ENCODE data around the gene TTC38.

The TTC38 gene

DNA sequence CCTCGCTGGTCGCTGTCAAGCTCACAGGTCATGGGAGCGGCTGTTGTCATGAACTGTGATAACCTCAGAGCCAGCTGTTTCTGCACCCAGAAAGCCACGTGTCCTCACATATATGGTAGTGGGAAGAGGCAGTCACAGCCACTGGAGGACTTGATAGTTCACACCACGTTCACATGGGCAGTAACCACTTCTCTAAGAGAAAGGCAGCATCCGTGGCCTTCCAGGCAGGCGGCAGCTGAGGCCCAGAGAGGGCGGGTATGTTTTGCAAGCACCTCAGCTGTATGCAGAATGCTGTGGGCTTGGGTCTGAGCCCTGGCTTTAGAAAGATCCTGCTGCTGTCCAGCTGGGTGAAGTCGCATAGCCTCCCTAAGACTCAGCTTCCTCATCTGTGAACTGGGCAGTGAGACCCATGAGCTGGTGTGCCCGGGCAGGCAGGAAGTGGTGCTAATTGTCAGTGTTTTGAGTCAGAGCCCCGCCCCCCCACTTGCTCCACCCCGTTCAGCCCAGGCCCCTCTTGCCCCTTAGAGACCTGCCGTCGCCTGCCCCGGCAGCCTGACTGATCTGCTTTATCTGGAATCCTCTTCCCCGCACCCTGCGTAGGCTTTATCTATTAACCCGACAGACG, 13.3 kb downstream of the TTC38 start:
- H3K27me3 ChIP-seq (ENCODE audit: control insufficient read depth, insufficient read depth, low read length) = no peaks in the 10 kb centered on the region
- H3K27ac ChIP-seq (ENCODE audit: low read length) = no peak overlapping the region
- peaks cover 29% of the 10 kb centered on the region for H3K36me3 ChIP-seq (ENCODE audit: control insufficient read depth, low read depth, low read length)
- no peak overlapping the region for H3K9ac ChIP-seq (ENCODE audit: low read length)
- no peaks in the 10 kb centered on the region for H3K9me3 ChIP-seq (ENCODE audit: control insufficient read depth, low read depth, low read length)
- no peaks in the 10 kb centered on the region for H3K4me1 ChIP-seq (ENCODE audit: control insufficient read depth, low read depth, low read length)
- H3K4me3 ChIP-seq (ENCODE audit: low read length) = no peak overlapping the region

DNA sequence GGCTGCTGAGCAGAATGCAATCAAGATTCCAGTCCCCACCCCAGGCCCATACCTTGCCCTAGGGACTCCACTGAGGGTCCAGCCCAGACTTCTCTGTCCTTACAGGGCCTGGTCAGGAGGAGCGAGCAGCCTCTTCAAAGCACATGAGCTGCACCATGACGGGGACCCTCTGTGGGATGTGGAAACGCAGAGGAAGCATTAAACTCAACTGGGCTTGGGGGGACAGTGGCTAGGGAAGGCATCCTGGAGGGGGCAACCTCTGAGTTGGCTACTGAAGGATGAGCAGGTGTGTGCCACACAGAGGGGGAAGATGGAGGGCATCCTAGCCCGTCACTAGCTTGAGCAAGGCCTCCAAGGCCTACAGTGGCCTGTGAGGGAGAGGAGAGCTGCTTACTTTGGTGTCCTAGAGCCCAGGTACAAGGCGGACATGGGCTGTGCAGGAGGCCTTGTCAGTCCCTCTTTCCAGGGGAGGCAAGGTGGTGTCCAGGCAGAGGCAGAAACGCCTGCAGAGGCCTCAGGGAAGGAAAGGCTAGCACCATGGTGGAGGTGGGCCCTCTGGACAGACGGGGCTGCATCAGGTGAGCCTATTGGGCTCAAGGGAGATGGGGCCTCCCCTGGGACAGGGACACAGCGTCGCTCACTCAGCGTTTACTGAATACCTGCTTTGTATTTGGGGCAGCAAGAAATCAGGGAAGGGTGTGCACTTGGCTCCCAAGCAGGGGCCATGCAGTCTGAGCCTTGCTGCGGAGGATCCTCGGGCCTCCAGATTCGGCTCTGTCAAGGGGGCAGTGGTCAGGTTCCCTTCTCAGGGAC, 14.3 kb downstream of the TTC38 start:
- Histone ChIP-seq H3K27me3 (ENCODE audit: control insufficient read depth, insufficient read depth, low read length) (no peaks in the 10 kb centered on the region), H3K27ac (ENCODE audit: low read length) (no peak overlapping the region), H3K4me1 (ENCODE audit: control insufficient read depth, low read depth, low read length) (no peaks in the 10 kb centered on the region), H3K9ac (ENCODE audit: low read length) (no peak overlapping the region), H3K4me3 (ENCODE audit: low read length) (no peak overlapping the region), H3K9me3 (ENCODE audit: control insufficient read depth, low read depth, low read length) (no peaks in the 10 kb centered on the region), H3K36me3 (ENCODE audit: control insufficient read depth, low read depth, low read length) (peaks cover 32% of the 10 kb centered on the region)

DNA sequence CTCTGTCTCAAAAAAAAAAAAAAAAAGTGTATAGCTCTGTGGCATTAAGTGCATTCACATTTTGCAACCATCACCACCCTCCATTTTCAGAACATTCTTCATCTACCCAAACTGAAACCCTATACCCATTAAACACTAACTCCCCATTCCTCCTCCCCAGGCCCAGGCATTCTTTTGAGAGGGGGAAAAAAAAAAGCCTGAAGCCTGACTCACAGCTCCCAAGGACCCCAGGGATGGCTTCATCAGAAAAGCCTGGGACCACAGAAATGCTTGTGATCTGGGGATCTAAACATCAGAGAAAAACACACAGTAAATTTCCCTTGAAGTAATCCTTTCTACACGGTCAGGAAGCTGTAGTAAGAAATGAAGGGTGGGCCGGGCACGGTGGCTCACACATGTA, 18.2 kb downstream of the TTC38 start:
- Histone ChIP-seq H3K4me1 (ENCODE audit: control insufficient read depth, low read depth, low read length) (no peaks in the 10 kb centered on the region), H3K27ac (ENCODE audit: low read length) (no peak overlapping the region), H3K9ac (ENCODE audit: low read length) (no peak overlapping the region), H3K27me3 (ENCODE audit: control insufficient read depth, insufficient read depth, low read length) (no peaks in the 10 kb centered on the region), H3K9me3 (ENCODE audit: control insufficient read depth, low read depth, low read length) (no peaks in the 10 kb centered on the region), H3K36me3 (ENCODE audit: control insufficient read depth, low read depth, low read length) (peaks cover 14% of the 10 kb centered on the region), H3K4me3 (ENCODE audit: low read length) (no peak overlapping the region)

DNA sequence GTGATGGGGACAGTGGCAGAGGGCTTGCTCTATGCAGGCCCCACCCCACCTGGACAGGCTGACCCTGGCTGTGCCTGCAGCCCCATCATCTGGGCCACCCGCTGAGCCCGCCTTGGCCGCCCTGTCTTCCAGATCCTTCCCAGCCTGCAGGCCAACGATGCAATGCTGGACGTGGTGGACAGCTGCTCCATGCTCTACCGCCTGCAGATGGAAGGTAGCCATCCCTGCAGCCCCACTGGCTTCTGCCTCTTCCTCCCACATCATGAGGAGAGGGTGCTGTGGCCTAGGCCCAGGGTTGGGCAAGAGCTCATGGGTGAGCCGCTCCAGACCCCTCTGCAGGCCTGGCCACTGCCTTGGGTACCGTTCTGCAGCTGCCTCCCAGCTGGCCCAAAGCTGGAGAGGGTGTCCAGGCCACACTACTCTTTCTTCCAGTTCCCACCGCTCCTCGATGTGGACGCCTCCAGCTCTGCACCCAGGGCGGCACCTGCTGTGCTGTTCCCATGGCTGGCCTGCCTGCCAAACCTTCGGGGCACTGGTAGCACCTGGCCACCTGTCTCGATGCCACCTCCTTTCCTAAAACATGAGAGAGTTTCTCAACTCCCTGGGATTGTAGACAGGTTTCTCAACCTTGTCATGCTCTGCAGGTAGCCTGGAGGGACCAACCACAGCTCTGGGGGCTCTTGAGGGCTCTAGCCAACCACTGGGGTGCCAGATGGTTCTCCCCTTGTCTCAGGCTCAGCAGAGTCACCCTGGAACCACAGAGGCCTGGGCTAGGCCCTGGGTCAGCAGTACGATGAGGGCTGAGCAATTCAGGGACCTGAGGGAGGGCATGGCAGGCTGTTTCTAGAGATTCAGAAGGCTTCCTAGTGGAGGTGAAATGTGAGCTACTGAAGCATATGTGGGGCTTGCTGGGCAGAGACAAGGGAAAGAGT, 19.4 kb downstream of the TTC38 start:
- Histone ChIP-seq H3K4me3 (ENCODE audit: low read length) (no peak overlapping the region), H3K36me3 (ENCODE audit: control insufficient read depth, low read depth, low read length) (peaks cover 14% of the 10 kb centered on the region), H3K9ac (ENCODE audit: low read length) (no peak overlapping the region), H3K27ac (ENCODE audit: low read length) (no peak overlapping the region), H3K27me3 (ENCODE audit: control insufficient read depth, insufficient read depth, low read length) (no peaks in the 10 kb centered on the region), H3K9me3 (ENCODE audit: control insufficient read depth, low read depth, low read length) (no peaks in the 10 kb centered on the region), H3K4me1 (ENCODE audit: control insufficient read depth, low read depth, low read length) (no peaks in the 10 kb centered on the region)

DNA sequence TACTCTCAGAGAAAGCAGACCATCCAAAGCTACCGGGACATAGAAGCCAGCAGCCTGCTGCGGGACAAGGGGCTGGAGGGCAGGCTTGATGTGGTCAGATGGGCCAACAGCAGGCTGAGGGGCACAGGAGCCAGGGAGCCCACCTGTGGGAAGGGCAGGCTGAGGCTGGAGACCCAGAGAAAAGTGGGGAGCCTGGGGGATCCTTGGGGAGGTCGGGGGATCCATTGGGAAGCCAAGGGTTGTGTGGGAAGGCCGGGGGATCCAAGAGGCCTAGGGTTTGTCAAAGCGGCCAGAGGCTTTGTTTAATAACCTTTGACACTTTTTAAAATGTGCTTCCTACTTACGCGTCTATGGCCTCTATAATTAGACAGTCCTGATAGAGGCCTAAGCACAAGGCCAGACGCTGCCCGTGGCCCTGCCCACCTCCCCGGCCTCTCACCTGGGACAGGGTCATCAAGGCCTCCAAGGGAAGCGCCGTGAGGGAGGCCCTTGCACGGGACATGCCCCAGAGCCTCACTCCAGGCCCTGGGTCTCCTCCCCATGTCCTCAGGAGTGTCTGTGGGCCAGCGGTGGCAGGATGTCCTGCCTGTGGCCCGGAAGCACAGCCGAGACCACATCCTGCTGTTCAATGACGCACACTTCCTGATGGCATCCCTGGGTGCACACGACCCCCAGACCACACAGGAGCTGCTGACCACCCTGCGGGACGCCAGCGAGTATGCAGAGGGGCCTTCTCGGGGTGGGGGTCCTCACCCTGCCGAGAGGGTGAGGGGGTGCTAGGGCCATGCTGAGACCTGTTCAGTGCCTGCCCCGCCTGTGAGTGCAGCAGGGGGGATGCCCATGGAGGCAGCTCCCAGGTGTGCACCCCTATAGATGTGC, 20.3 kb downstream of the TTC38 start:
- H3K9ac ChIP-seq (ENCODE audit: low read length) = no peak overlapping the region
- no peaks in the 10 kb centered on the region for H3K27me3 ChIP-seq (ENCODE audit: control insufficient read depth, insufficient read depth, low read length)
- H3K9me3 ChIP-seq (ENCODE audit: control insufficient read depth, low read depth, low read length) = no peaks in the 10 kb centered on the region
- no peak overlapping the region for H3K4me3 ChIP-seq (ENCODE audit: low read length)
- H3K27ac ChIP-seq (ENCODE audit: low read length) = no peak overlapping the region
- no peaks in the 10 kb centered on the region for H3K4me1 ChIP-seq (ENCODE audit: control insufficient read depth, low read depth, low read length)
- H3K36me3 ChIP-seq (ENCODE audit: control insufficient read depth, low read depth, low read length) = peaks cover 13% of the 10 kb centered on the region

DNA sequence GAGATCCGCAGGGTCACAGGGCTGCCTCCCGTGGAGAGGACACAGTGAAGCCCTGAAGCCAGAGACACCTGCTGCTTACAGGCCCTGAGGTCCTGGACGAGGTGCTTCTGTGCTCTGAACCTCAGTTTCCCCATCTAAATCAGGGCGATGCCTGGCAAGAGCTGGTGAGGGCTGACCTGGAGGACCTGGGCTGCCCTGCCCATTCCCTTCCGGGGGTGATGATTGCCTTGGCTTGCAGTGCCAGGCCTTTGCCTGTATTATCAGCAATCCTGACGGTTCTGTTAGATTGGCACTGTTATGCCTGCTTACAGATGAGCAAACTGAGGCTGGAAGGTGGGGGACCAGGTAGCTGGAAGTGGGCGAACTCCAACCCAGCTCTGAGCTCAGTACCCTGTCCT, 21.0 kb downstream of the TTC38 start:
- Histone ChIP-seq H3K4me3 (ENCODE audit: low read length) (no peak overlapping the region), H3K36me3 (ENCODE audit: control insufficient read depth, low read depth, low read length) (peaks cover 12% of the 10 kb centered on the region), H3K27me3 (ENCODE audit: control insufficient read depth, insufficient read depth, low read length) (no peaks in the 10 kb centered on the region), H3K9me3 (ENCODE audit: control insufficient read depth, low read depth, low read length) (no peaks in the 10 kb centered on the region), H3K4me1 (ENCODE audit: control insufficient read depth, low read depth, low read length) (no peaks in the 10 kb centered on the region), H3K27ac (ENCODE audit: low read length) (no peak overlapping the region), H3K9ac (ENCODE audit: low read length) (no peak overlapping the region)

DNA sequence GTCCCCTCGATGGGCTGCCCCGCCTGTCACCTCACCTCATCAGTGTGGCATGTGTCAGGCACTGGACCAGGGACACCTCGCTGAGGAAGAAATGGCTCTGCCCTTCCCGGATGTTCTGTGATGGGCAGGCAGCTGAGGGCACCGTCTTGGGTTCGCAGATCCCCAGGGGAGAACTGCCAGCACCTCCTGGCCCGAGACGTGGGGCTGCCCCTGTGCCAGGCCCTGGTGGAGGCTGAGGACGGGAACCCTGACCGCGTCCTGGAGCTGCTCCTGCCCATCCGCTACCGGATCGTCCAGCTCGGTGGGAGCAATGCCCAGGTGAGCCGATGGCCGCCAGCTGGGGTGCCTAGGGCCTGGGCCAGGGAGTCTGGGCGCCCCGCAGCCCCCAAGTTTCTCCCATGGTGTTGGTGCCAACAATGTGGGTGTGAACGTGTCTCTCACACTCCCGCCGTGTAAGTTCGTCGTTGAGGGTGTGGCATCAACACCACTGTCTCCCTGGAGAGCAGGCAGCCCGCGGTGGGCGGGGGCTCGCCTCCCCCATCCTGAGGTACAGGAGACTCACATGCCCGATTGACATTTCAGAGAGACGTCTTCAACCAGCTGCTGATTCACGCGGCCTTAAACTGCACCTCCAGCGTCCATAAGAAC, 21.6 kb downstream of the TTC38 start:
- Histone ChIP-seq H3K9ac (ENCODE audit: low read length) (no peak overlapping the region), H3K9me3 (ENCODE audit: control insufficient read depth, low read depth, low read length) (no peaks in the 10 kb centered on the region), H3K4me1 (ENCODE audit: control insufficient read depth, low read depth, low read length) (no peaks in the 10 kb centered on the region), H3K4me3 (ENCODE audit: low read length) (no peak overlapping the region), H3K27ac (ENCODE audit: low read length) (no peak overlapping the region), H3K36me3 (ENCODE audit: control insufficient read depth, low read depth, low read length) (peaks cover 7% of the 10 kb centered on the region), H3K27me3 (ENCODE audit: control insufficient read depth, insufficient read depth, low read length) (no peaks in the 10 kb centered on the region)

DNA sequence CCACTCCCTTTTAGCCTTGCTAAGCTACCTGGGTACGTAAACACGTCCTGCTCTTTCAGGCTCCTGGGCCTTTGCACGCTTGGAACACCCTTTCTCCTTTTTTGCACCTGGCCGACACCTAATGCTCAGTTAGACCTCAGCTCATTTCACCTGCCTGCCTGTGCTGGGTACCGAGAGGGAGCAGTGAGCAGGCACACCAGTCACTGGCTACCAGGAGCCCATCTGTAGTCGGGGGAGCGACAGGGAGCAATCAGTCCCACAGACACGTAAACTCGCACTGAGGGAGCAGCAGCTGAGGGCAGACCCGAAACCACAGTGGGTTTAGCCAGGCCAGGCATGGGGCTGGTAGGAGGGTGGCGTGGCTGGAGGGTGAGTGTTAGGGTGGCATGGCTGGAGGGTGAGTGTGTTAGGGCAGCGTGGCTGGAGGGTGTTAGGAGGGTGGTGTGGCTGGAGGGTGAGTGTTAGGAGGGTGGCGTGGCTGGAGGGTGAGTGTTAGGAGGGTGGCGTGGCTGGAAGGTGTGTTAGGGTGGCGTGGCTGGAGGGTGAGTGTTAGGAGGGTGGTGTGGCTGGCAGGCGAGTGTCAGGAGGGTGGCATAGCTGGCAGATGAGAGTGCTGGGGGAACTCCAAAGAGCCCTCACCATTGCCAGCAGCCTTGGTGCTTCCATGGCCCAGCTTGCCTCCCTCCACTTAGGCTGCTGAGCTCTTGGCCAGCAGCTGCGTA, 22.5 kb downstream of the TTC38 start:
- peaks cover 6% of the 10 kb centered on the region for H3K36me3 ChIP-seq (ENCODE audit: control insufficient read depth, low read depth, low read length)
- H3K4me3 ChIP-seq (ENCODE audit: low read length) = no peak overlapping the region
- H3K9ac ChIP-seq (ENCODE audit: low read length) = no peak overlapping the region
- no peaks in the 10 kb centered on the region for H3K9me3 ChIP-seq (ENCODE audit: control insufficient read depth, low read depth, low read length)
- no peak overlapping the region for H3K27ac ChIP-seq (ENCODE audit: low read length)
- H3K27me3 ChIP-seq (ENCODE audit: control insufficient read depth, insufficient read depth, low read length) = no peaks in the 10 kb centered on the region
- H3K4me1 ChIP-seq (ENCODE audit: control insufficient read depth, low read depth, low read length) = no peaks in the 10 kb centered on the region

DNA sequence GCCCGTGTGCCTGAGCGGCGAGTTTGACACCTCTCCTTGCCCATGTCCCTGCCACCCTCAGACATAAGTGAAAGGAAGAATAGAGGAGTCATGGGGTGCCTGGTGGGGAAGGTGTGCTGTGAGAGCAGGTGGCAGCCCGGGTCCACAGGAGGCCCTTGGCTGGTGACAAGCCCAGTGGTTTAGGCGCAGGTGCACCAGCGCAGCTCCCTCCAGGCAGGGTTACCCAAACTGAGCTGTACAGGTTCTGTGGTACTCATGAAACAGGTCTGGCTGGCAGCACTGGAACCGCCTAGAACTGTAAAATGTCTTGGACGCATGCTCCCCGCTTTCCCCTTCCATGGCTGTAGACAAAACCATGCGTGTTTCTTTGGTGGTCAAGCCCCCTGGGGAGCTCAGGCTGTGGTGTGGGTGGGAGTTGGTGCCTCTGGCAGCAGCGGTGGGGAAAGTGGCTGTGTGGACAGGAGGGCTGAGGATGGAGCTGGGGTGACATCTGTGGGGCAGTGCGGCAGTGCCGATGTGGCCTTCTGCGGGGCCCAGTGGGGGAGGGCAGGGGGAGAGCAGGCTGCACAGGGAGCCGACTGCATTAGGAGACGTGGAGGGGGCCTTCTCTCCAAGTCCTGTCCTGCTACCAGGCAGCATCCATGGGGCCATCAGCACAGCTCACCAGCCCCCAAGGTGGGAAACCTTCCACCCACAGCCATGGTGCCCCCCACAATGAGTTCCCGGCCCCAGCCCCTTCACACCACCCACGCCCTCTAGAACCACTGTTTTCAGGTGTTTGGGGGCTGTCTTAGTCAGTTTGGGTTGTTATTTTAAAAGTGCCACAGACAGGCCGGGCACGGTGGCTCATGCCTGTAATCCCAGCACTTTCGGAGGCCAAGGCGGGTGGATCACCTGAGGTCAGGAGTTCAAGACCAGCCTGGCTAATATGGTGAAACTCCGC, 23.3 kb downstream of the TTC38 start:
- H3K9ac ChIP-seq (ENCODE audit: low read length) = no peak overlapping the region
- H3K27me3 ChIP-seq (ENCODE audit: control insufficient read depth, insufficient read depth, low read length) = no peaks in the 10 kb centered on the region
- H3K9me3 ChIP-seq (ENCODE audit: control insufficient read depth, low read depth, low read length) = no peaks in the 10 kb centered on the region
- H3K36me3 ChIP-seq (ENCODE audit: control insufficient read depth, low read depth, low read length) = peaks cover 6% of the 10 kb centered on the region
- no peaks in the 10 kb centered on the region for H3K4me1 ChIP-seq (ENCODE audit: control insufficient read depth, low read depth, low read length)
- H3K27ac ChIP-seq (ENCODE audit: low read length) = no peak overlapping the region
- no peak overlapping the region for H3K4me3 ChIP-seq (ENCODE audit: low read length)

Measured in iPS-18a (cell line).